ENCODE data around the gene ASPHD2.

The ASPHD2 gene

DNA sequence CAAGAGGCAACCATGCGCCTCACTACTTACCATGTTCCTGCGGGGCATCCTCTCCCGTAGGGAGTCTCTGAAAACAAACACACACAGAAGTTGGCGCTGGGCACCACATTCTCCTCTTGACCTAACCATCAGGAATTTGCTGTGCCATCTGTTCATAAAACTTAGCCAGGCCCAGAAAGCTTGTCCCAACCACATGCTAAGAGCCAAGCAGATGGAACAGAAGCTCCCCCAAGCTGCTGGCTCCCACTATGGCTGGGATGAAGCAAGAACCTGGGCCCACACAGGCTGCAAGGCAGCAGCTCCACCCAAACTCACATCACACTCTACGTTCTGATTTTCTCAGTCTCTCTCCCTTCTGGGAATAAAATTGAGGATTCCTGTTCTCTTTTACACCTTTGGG, 37.1 kb downstream of the ASPHD2 start (continued):
- TF ChIP-seq, protein P1, sequence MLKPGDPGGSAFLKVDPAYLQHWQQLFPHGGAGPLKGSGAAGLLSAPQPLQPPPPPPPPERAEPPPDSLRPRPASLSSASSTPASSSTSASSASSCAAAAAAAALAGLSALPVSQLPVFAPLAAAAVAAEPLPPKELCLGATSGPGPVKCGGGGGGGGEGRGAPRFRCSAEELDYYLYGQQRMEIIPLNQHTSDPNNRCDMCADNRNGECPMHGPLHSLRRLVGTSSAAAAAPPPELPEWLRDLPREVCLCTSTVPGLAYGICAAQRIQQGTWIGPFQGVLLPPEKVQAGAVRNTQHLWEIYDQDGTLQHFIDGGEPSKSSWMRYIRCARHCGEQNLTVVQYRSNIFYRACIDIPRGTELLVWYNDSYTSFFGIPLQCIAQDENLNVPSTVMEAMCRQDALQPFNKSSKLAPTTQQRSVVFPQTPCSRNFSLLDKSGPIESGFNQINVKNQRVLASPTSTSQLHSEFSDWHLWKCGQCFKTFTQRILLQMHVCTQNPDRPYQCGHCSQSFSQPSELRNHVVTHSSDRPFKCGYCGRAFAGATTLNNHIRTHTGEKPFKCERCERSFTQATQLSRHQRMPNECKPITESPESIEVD (tag by site-specific recombination; IDR thresholded peaks at IDR 0.05) = no peak
- TF ChIP-seq, protein P2, sequence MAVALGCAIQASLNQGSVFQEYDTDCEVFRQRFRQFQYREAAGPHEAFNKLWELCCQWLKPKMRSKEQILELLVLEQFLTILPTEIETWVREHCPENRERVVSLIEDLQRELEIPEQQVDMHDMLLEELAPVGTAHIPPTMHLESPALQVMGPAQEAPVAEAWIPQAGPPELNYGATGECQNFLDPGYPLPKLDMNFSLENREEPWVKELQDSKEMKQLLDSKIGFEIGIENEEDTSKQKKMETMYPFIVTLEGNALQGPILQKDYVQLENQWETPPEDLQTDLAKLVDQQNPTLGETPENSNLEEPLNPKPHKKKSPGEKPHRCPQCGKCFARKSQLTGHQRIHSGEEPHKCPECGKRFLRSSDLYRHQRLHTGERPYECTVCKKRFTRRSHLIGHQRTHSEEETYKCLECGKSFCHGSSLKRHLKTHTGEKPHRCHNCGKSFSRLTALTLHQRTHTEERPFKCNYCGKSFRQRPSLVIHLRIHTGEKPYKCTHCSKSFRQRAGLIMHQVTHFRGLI (tag by site-specific recombination; IDR thresholded peaks at IDR 0.05) = no peak
- TF ChIP-seq ZNF114 (tag by site-specific recombination; IDR thresholded peaks at IDR 0.05) (no peak), ZNF521 (tag by site-specific recombination; IDR thresholded peaks at IDR 0.05) (no peak), ZFP41 (tag by site-specific recombination; IDR thresholded peaks at IDR 0.05; ENCODE audit: borderline replicate concordance) (no peak)

DNA sequence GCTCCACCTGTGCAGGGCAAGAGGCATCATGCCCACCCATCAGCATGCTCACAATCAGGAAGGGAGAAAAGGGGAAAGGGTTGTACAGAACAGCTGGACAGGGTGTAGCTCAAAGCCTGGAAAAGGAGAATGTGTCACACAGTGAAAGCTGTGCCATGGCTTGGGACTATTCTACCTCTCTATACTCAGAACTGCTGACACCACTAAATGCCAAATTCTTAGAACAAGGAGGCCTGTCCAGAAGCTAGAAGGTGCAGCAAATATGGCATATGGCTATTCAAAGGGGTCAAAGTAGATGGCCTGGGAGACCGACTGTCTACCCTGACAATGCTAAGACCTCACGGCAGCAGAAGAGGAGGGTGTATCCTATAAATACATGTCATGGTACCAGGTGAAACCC, 41.7 kb downstream of the ASPHD2 start:
- TF ChIP-seq ZNF335 (tag by site-specific recombination; conservative IDR thresholded peaks at IDR 0.05) = no peak
- TF ChIP-seq, protein P3, sequence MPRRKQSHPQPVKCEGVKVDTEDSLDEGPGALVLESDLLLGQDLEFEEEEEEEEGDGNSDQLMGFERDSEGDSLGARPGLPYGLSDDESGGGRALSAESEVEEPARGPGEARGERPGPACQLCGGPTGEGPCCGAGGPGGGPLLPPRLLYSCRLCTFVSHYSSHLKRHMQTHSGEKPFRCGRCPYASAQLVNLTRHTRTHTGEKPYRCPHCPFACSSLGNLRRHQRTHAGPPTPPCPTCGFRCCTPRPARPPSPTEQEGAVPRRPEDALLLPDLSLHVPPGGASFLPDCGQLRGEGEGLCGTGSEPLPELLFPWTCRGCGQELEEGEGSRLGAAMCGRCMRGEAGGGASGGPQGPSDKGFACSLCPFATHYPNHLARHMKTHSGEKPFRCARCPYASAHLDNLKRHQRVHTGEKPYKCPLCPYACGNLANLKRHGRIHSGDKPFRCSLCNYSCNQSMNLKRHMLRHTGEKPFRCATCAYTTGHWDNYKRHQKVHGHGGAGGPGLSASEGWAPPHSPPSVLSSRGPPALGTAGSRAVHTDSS (tag by site-specific recombination; IDR thresholded peaks at IDR 0.05) = no peak
- no peak for TF ChIP-seq ZNF140 (tag by site-specific recombination; IDR thresholded peaks at IDR 0.05)
- no peak for TF ChIP-seq BCL11B (tag by site-specific recombination; IDR thresholded peaks at IDR 0.05; ENCODE audit: low read depth)
- peaks cover 42 to 93% of the 10 kb centered on the region in 2 experiments for H3K36me3 ChIP-seq (ENCODE audit: control insufficient read depth in 2 of 2, insufficient read depth in 1 of 2, low read length in 2 of 2)
- ChIA-PET POLR2A (interaction anchor here (3.4 kb wide), 1 partner anchor 12 kb away, joined by 27 read pairs; the partner anchor contains the start of genes HPS4 and SRRD), CTCF (interaction anchor here (0.9 to 2.9 kb wide), 4 partner anchors 10 to 110 kb away, joined by 3 to 22 read pairs (median 4); no protein-coding TSS in a partner anchor)
- no peaks in the 10 kb centered on the region for H3K9me3 ChIP-seq (ENCODE audit: control insufficient read depth, insufficient read depth, low read depth, low read length)
- H3K27ac ChIP-seq (ENCODE audit: extremely low read depth, low read depth, low read length) = no peak overlapping the region
- no peak overlapping the region for H3K4me3 ChIP-seq (ENCODE audit: low read depth, low read length)
- H3K4me1 ChIP-seq (ENCODE audit: control insufficient read depth, insufficient read depth, low read length) = no peaks in the 10 kb centered on the region

DNA sequence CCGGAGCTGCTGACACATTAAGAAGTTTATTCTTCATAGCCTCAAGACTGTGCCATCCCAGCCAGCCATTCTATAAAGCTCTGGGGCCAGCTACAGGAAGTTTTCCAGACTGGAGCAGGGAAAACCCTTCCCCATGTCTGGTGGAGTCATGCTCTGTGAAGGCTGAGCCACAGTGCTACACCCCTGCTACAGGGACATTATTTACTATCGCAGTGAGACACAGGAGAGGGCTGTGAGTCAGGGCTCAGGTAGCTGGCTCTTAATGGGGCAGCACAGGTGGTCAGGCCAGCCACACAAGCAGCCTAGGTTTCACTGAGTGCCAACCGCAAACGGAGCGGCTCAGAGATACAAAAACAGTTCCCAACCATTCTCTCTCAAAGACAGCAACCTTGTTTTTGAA, 42.5 kb downstream of the ASPHD2 start:
- Histone ChIP-seq H3K9me3 (ENCODE audit: control insufficient read depth, insufficient read depth, low read depth, low read length) (no peaks in the 10 kb centered on the region), H3K36me3 (ENCODE audit: control insufficient read depth in 2 of 2, insufficient read depth in 1 of 2, low read length in 2 of 2) (peaks cover 49 to 93% of the 10 kb centered on the region in 2 experiments), H3K4me3 (ENCODE audit: low read depth, low read length) (no peak overlapping the region), H3K4me1 (ENCODE audit: control insufficient read depth, insufficient read depth, low read length) (no peaks in the 10 kb centered on the region), H3K27ac (ENCODE audit: extremely low read depth, low read depth, low read length) (no peak overlapping the region)
- ChIA-PET POLR2A (interaction anchor here (3.4 kb wide), 1 partner anchor 11 kb away, joined by 27 read pairs; the partner anchor contains the start of genes HPS4 and SRRD), CTCF (interaction anchor here (0.9 to 2.9 kb wide), 3 partner anchors 11 to 111 kb away, joined by 3 to 22 read pairs (median 4); no protein-coding TSS in a partner anchor)
- no peak for TF ChIP-seq ZFP41 (tag by site-specific recombination; IDR thresholded peaks at IDR 0.05; ENCODE audit: borderline replicate concordance)
- no peak for TF ChIP-seq ZNF571 (tag by site-specific recombination; IDR thresholded peaks at IDR 0.05)
- no peak for TF ChIP-seq ZNF175 (tag by site-specific recombination; IDR thresholded peaks at IDR 0.05)
- TF ChIP-seq, protein P4, sequence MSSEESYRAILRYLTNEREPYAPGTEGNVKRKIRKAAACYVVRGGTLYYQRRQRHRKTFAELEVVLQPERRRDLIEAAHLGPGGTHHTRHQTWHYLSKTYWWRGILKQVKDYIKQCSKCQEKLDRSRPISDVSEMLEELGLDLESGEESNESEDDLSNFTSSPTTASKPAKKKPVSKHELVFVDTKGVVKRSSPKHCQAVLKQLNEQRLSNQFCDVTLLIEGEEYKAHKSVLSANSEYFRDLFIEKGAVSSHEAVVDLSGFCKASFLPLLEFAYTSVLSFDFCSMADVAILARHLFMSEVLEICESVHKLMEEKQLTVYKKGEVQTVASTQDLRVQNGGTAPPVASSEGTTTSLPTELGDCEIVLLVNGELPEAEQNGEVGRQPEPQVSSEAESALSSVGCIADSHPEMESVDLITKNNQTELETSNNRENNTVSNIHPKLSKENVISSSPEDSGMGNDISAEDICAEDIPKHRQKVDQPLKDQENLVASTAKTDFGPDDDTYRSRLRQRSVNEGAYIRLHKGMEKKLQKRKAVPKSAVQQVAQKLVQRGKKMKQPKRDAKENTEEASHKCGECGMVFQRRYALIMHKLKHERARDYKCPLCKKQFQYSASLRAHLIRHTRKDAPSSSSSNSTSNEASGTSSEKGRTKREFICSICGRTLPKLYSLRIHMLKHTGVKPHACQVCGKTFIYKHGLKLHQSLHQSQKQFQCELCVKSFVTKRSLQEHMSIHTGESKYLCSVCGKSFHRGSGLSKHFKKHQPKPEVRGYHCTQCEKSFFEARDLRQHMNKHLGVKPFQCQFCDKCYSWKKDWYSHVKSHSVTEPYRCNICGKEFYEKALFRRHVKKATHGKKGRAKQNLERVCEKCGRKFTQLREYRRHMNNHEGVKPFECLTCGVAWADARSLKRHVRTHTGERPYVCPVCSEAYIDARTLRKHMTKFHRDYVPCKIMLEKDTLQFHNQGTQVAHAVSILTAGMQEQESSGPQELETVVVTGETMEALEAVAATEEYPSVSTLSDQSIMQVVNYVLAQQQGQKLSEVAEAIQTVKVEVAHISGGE (tag by site-specific recombination; conservative IDR thresholded peaks at IDR 0.05; ENCODE audit: low read depth) = no peak
- no peak for TF ChIP-seq ZNF132 (tag by site-specific recombination; IDR thresholded peaks at IDR 0.05; ENCODE audit: borderline replicate concordance)

Measured in HEK293 (cell line).